Activated gamma-delta T cell treated with Interleukin-2 at 50 U/mL for 16 hours (primary cell): Measurements from ENCODE around the gene TENM4.

ENCODE experiments used
- DNase-seq: peaks from one replicate; pipeline ENCODE4 v3.0.0-alpha.2; 2020

Gene TENM4

GRCh38 chr11:79382301-79383050 is 58.4 kb downstream of the TENM4 start:
- DNase-seq = no peak

- DNase-seq = no peak
Measured at GRCh38 chr11:79381036-79381435, 59.8 kb downstream of the TENM4 start.

DNA sequence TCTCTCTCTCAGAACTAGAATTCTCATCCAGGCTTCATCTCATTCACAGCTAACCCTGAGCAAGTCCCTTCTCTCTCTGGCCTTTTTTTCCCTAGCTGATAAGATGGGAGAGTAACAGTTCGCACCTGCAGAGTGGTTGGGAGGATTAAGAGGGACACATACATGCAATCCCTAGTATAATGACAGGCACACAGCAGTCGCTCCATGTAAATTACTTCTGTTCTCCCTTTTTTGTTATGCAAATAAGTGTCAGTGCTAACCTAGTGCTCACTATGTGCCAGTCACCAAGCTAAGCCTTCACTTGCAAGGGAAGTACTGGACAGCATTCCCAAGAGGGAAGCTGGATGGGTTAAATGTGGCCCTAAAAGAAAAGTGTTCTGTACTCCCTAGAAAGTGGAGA is 63.4 kb downstream of the TENM4 start:
- DNase-seq = no peak

DNA sequence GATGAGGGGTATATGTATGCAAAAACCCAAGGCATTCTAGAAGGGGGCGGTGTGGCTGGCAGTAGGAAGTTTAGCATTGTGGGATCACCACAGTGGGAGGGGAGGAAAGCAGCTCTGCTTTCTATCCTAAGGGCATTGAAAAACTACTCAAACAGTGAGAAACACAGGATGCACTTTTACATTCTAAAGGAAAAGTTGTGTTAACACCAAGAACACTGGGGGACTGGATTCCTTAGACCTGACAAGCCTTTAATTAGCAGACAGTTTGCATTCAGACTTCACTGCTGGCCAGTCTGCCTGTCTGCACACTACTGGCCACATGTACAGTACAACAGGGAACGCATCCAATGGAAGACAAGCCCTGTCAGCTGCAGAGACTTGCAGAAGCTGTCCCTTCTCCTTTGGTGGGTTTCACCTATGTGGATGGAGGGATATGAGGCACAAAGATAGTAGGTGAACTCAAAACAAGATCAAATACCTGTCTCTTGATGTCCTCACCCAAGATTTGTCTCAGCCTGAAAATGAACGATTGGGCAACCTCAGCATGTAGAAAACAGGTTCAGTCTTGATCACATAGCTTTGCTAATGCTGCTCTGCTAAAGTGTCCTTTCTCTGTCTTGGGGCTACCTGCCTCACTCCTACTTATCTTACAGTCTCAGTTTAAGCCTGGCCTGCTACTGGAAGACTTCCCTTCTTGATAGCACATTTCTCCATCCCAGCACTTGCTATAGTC is 64.8 kb downstream of the TENM4 start:
- no peak for DNase-seq

DNA sequence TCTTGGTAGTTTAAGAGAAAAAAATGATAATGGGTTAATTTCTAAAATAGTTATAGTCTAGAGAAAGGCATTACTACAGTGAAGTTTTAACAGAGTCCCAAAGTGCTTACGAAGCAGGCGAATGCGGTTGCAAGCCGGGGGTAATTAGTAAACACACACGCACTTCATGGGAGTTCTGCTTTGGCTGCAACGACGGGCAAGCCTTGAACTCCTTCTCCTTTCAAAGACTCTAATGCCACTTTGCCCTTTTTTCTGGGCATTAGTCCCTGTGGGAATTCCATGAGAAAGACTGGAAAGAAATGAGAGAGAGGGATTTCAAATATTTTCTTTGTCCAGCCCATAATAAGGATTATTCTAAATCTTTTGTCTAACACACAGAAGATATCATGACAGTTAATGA is 66.1 kb downstream of the TENM4 start:
- no peak for DNase-seq

GRCh38 chr11:79371724-79372123 is 69.1 kb downstream of the TENM4 start:
- no peak for DNase-seq

DNA sequence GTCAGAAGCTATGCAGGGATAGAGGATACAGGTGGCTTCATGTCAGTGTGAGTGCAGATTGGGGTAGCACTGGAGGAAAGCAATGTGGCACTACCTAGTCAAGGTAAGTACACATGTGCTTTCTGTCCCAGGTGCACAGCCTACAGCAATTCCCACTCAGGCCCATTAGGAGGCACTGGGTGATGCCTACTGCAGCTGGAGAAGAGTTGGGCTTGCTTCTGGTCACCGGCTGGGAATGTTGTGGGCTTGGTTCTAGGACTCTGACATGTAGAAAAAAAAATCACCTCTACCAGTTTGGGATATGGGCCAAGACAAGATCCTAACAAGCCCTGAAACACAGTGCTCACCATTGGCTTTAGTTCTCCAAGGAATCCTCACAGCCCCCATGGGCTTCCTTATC is 69.7 kb downstream of the TENM4 start:
- DNase-seq = no peak

- no peak for DNase-seq
Measured at GRCh38 chr11:79369055-79369454, 71.8 kb downstream of the TENM4 start.

DNA sequence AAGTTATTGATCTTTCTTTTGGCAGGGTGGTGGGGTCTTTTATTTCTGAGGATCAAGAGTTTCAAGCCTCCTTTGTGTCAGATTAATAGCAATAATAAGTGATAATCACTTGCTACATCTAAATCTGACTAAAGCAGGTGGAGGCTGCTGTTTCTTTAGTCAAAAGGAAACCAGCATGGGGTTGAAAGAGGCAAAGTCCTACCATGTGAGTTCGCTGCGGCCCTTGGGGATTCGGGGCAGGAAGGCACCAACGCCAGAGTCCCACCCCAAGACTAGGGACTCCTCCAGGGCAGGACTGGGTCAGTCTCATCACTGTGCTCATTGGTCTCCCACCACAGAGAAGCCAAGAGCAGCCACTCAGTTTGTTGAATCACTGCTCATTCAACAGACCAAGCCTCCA is 73.0 kb downstream of the TENM4 start:
- no peak for DNase-seq

DNA sequence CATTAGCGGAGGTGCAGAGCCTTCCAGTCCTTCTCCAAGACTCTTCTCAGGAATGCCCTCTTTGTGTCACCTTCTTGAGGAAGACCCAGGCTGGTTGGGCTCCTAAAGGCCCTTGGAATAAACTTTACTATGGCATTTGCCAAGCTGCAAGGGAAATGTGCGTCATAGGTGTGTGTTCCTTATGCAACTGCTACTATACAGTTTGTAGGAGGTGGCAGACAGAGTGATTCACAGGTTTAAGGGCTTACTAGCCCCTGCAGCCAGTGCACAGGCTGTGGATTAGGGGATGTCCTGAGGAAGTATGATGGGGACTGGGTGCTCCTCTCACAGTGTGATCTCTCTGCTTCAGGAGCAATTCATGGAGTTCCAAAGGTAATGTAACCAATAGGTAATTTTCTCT is 74.6 kb downstream of the TENM4 start:
- no peak for DNase-seq

DNA sequence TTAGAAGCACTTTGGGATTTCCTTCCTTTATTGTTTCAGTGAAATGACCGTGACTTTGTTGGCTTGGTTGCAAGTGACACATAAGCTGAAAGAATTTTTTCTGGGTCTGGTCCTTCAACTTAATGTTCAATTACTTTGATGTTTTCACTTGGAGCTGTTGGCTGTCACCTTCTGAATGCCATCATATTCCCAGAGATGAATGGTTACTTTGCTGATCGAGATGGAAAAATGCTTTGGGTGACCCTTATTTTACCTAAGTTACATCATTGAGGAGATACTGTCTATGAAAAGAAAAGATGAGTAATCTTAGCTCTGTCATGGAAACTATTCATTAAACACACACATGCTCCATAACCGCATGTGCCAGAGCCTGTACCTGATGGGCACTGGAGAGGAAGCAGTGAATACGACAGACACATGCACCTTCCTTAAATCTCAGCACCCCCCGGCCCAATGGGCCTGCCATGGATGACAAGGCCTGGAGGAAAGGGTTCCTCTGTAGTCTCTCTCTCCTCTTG is 76.9 kb downstream of the TENM4 start:
- no peak for DNase-seq

- DNase-seq = no peak
Measured at GRCh38 chr11:79363256-79363655, 77.6 kb downstream of the TENM4 start.

DNA sequence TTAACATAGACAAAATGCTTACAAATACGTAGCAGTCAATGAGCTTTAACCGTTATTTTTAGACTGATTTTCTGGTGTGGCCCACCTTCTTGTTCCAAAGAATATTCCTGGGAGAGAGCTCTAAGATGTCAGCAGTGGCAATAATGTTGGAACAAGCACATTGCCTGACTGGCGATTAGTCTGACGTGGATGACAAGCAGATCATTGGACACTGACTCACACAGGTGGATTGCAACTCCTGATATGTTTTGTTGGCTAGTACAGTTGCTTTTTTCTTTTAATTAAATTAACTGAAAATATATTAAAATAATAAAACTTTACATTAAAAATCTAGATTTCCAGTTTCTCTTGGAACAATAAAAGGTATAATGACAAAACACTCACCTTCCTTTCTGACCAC is 78.0 kb downstream of the TENM4 start:
- no peak for DNase-seq

GRCh38 chr11:79362206-79362757 is 78.5 kb downstream of the TENM4 start:
- DNase-seq = no peak

DNA sequence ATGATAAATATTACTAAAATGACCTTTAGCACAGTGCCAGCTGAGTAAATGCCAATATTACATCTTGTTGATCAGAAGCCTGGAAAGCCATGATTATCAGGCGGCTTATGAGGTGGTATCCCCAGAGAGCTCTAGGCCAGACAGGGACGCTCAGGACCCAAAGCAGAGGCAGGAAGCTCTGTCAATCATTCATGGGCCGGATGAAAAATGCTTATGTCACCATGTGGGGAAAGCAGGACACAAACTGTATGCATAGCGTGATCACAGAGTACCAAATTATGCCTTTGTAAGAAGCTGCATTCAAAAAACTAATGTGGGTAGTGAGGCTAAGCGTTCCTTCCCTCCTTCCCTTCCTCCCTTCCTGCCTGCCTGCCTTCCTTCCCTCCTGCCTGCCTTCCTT is 82.6 kb downstream of the TENM4 start:
- no peak for DNase-seq

- DNase-seq = no peak
Measured at GRCh38 chr11:79353706-79354105, 87.1 kb downstream of the TENM4 start.

DNA sequence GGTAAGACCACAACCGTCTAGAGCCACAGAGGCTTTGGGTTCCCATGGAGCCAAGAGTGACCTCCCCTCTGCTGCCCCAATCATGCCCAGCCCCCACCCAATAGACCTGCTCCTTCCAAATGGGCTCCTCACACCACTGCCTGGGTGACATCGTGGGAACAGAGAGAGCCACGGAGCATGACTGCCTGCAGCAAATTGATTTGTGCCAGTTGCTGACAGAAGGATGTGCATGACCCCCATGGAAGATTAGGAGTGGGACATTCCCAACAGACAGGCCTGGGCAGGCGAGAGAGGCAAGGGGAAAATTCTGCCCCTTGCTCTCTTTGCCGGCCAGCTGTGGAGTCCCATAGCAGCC is 88.5 kb downstream of the TENM4 start:
- DNase-seq = no peak

GRCh38 chr11:79348976-79349682 is 91.7 kb downstream of the TENM4 start:
- no peak for DNase-seq

DNA sequence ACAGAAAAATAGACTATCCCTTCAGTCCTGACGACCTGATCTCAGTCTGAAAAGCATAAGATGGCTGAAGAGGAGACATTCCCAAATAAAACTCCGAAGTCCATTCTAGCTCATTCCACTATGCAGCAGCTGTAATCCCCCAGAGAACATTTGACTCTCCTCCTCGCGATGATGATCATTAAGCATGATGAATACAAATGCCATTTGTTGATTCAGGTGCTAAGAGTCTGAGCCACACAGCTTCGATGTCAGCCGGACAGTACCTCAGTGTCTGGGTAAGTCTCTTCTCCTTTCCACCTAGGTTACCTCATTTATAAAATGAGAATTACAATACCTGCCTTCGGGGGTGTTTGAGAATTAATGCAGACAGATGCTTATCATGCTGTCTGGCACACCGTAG is 94.8 kb downstream of the TENM4 start:
- DNase-seq = no peak

DNA sequence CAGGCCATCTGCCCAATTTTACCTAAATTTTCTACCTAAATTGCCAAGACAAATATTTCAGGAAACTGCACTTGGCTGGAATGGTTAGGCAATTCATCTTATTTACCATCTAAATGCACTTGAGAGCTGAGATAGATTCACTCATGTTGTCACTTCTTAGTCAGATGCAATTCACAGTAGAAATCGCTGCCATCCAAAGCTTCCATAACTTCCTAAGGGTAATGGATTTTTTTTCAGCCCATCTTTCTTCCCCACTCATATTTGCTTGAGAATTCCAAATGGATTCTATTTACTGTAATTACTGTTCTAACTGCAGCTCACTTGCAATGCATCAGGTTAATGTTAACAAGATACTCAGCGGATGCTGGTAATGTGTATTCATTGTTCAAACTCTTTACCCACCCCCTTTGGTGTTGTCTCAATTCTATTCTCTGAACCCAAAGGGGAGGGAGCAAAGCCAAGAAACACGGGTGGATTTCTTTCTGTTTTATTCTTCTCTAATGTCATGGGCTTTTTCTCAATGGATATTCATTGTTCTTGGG is 96.0 kb downstream of the TENM4 start:
- no peak for DNase-seq

- no peak for DNase-seq
Measured at GRCh38 chr11:79342686-79343085, 98.1 kb downstream of the TENM4 start.

GRCh38 chr11:79342236-79342635 is 98.6 kb downstream of the TENM4 start:
- DNase-seq = no peak

DNA sequence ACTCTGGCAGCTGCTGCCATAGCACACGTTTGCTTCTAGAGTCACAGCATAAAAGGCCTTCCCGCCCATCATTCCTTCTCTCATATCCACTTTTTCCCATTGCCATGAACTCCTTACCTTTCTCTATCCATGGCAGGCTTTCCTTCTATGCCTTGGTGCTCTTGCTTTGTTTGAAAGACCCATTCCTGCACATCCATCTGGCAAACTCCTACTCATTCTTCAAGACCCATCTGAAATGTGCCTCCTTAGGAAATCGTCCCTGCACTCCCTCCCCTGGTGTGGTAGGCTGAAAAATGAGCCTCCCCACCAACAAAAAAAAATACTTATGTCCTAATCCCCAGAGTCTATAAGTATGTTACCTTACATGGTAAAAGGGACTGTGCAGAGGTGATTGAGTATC is 100.3 kb downstream of the TENM4 start:
- DNase-seq = no peak
